Measurements from ENCODE around the gene DMGDH. TPM values are rescaled to one million over a fixed set of nuclear protein-coding genes. Genes with fewer than 3 reads are reported as not detected.

The DMGDH gene
- total RNA-seq, 1 donor from 2014 or later: 0.78 TPM

DNA sequence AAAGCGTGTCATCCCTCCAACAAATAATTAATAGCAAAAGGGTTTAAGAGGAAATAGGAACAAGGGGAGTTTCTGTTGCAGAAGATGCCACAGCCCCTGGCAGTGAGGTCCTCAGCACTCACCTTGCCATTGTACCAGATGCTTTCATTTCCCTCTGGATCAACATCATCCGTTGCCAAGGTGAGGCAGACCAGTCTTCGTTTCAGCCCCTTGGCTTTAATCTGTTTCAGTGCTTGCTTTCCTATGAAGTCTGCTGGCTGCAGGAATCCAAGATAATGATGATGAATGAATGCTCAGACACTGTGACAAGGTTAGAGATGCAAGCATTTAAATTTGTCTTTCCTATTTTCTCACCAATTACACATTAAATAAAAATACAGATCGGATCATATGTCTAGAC, 64.3 kb downstream of the DMGDH start:
- H3K4me1 ChIP-seq: no peaks in the 10 kb centered on the region
- TF ChIP-seq, protein P1, sequence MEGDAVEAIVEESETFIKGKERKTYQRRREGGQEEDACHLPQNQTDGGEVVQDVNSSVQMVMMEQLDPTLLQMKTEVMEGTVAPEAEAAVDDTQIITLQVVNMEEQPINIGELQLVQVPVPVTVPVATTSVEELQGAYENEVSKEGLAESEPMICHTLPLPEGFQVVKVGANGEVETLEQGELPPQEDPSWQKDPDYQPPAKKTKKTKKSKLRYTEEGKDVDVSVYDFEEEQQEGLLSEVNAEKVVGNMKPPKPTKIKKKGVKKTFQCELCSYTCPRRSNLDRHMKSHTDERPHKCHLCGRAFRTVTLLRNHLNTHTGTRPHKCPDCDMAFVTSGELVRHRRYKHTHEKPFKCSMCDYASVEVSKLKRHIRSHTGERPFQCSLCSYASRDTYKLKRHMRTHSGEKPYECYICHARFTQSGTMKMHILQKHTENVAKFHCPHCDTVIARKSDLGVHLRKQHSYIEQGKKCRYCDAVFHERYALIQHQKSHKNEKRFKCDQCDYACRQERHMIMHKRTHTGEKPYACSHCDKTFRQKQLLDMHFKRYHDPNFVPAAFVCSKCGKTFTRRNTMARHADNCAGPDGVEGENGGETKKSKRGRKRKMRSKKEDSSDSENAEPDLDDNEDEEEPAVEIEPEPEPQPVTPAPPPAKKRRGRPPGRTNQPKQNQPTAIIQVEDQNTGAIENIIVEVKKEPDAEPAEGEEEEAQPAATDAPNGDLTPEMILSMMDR (IDR thresholded peaks at IDR 0.05): no peak
- intact Hi-C loops (cut with DNase I): no loop called here
- H3K27ac ChIP-seq: no peak overlapping the region
- H3K4me3 ChIP-seq: no peak overlapping the region
- no peaks in the 10 kb centered on the region for H3K36me3 ChIP-seq
- peaks cover 4% of the 10 kb centered on the region for H3K27me3 ChIP-seq
- DNase-seq (no peak), ATAC-seq (no peak)
- H3K9me3 ChIP-seq: no peaks in the 10 kb centered on the region

DNA sequence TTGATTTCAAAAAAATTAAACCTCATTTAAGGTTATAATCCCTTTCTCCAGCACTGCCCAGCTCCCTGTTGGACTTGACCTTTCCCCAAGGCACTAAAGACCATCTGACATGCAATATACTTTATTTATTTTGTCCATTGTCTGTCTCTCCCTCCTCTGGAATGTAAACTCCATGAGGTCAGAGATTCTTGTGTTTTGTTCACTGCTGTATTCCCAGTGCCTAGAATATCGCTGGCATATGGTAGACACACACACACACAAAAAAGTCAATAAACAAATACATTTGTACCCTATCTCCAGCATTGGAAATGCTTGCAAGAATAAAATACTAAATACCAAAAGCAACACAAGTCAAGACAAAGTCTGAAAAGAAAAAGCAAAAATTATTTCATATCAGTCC, 67.1 kb downstream of the DMGDH start:
- H3K4me1 ChIP-seq: no peaks in the 10 kb centered on the region
- intact Hi-C loops (cut with DNase I): no loop called here
- TF ChIP-seq, protein P1 (IDR thresholded peaks at IDR 0.05): no peak
- no peak for ATAC-seq
- H3K27me3 ChIP-seq: peaks cover 4% of the 10 kb centered on the region
- no peaks in the 10 kb centered on the region for H3K9me3 ChIP-seq
- H3K36me3 ChIP-seq: no peaks in the 10 kb centered on the region
- no peak overlapping the region for H3K4me3 ChIP-seq
- H3K27ac ChIP-seq: no peak overlapping the region
- no peak for DNase-seq

DNA sequence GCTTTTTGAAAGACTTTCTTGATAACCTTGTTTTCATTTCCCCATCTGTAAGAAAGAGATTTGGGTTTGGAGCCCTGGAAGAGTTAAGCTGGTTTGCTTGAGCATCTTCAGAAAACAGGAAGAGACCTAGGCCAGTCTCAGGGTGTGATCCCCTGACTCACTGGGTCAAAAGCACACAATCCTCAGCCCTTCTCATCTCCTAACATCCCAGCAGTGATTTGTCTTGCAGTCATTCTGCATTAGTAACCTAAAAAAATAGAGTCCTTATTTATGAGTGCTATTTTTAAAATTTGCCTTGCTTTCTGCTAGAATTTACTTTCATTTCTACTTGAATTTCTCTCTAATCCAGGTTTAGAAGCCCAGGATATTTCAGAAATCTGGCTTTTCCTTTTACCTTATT, 68.0 kb downstream of the DMGDH start:
- Histone ChIP-seq H3K27ac (no peak overlapping the region), H3K27me3 (peaks cover 4% of the 10 kb centered on the region), H3K4me3 (no peak overlapping the region), H3K9me3 (no peaks in the 10 kb centered on the region), H3K4me1 (no peaks in the 10 kb centered on the region), H3K36me3 (no peaks in the 10 kb centered on the region)
- DNase-seq (no peak), ATAC-seq (no peak)
- intact Hi-C loops (cut with DNase I): no loop called here
- TF ChIP-seq, protein P1 (IDR thresholded peaks at IDR 0.05): no peak

DNA sequence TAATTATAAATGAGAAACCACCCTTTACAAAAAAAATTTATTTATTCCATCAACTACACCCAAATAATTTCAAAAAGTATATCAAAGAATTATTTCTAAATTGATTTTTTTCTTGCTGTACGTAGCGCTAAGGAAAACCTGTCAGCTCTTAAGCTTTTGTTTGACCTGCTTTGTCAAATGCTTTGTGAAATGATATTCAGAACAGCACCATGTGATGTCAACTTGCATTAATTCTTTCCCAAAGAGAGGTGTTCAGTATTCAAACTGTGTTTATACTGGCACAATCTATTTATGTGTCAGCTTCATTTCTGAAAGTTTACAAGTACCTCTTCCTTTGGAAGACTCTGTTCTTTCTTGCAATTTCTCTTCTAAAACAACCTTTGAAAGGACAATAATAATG, 72.4 kb downstream of the DMGDH start:
- DNase-seq: no peak
- no peak for ATAC-seq
- intact Hi-C loops (cut with DNase I): no loop called here

DNA sequence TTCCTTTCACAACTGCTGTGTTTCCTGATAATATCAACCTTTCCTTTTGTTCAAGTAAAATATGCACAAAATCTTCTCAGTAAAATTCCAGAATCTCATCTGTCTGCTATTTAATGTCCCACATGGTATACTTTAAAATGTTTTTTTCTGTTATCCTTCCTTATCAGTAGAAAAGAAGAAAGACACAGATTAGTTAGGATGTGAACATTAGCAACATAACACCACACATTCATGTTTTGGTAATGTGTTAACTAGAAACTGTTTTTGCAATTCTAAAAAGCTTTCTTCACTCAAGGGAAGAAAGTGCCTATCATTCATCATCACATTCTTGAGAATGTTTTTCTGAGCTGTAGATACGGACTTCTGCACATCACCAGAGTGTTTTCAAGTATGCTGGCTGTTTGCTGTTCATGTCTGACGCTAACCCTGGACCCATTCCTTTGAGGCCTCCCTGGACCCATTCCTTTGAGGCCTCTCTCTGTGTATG, 73.9 kb downstream of the DMGDH start:
- H3K4me3 ChIP-seq: no peak overlapping the region
- no peak for DNase-seq
- TF ChIP-seq, protein P1 (IDR thresholded peaks at IDR 0.05): no peak
- ATAC-seq: no peak
- no peaks in the 10 kb centered on the region for H3K36me3 ChIP-seq
- no peaks in the 10 kb centered on the region for H3K9me3 ChIP-seq
- no peaks in the 10 kb centered on the region for H3K27me3 ChIP-seq
- intact Hi-C loops (cut with DNase I): no loop called here
- H3K4me1 ChIP-seq: no peaks in the 10 kb centered on the region
- H3K27ac ChIP-seq: no peak overlapping the region

More for the DNA sequence above, 72.4 kb downstream of the DMGDH start:
- H3K9me3 ChIP-seq: no peaks in the 10 kb centered on the region
- no peaks in the 10 kb centered on the region for H3K36me3 ChIP-seq
- H3K4me1 ChIP-seq: no peaks in the 10 kb centered on the region
- TF ChIP-seq, protein P1 (IDR thresholded peaks at IDR 0.05): no peak
- H3K27ac ChIP-seq: no peak overlapping the region
- no peak overlapping the region for H3K4me3 ChIP-seq
- no peaks in the 10 kb centered on the region for H3K27me3 ChIP-seq

DNA sequence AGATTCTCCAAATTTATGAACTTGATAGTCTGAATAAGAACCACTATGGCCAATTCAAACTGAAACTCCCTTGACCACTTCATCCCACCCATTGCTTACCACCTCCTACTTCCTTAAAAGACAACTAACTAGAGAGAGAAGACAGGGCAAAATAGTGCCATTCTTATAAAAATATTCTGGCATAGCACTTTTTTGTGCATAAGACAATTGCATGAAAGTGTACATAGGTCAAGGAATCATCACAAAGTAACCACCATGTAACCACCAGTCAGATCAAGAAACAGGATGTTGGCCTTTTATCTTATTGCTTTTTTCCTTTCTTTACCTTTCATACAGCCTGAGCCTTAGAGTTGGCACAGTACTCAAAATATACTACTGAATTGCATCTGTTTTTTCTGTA, 76.3 kb downstream of the DMGDH start:
- Histone ChIP-seq H3K9me3 (no peaks in the 10 kb centered on the region), H3K27ac (no peak overlapping the region), H3K36me3 (no peaks in the 10 kb centered on the region), H3K4me3 (no peak overlapping the region), H3K4me1 (no peaks in the 10 kb centered on the region), H3K27me3 (no peaks in the 10 kb centered on the region)
- no peak for DNase-seq
- ATAC-seq: no peak
- intact Hi-C loops (cut with DNase I): no loop called here
- TF ChIP-seq, protein P1 (IDR thresholded peaks at IDR 0.05): no peak
